CD4-positive, alpha-beta T cell treated with Interleukin-4 for 4 hours (primary cell): ENCODE measurements around the gene TRAFD1.
"Not testable (repeated sequence)": the region's sequence is repeated elsewhere in the genome, so short reads cannot be mapped to it uniquely, and the experiment has no call there.

ENCODE experiments used
- DNase-seq: peaks from one replicate; pipeline ENCODE4 v3.0.0-alpha.2; 2020

TRAFD1 gene, protein sequence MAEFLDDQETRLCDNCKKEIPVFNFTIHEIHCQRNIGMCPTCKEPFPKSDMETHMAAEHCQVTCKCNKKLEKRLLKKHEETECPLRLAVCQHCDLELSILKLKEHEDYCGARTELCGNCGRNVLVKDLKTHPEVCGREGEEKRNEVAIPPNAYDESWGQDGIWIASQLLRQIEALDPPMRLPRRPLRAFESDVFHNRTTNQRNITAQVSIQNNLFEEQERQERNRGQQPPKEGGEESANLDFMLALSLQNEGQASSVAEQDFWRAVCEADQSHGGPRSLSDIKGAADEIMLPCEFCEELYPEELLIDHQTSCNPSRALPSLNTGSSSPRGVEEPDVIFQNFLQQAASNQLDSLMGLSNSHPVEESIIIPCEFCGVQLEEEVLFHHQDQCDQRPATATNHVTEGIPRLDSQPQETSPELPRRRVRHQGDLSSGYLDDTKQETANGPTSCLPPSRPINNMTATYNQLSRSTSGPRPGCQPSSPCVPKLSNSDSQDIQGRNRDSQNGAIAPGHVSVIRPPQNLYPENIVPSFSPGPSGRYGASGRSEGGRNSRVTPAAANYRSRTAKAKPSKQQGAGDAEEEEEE

GRCh38 chr12:112125250-112125999, at the start of gene TRAFD1:
Gene TRAFD1, plus strand, starts transcription at chr12:112125560. Its CDS starts 4,963 bp downstream, at chr12:112130523.
- peak; percentile 97 for DNase-seq

DNA sequence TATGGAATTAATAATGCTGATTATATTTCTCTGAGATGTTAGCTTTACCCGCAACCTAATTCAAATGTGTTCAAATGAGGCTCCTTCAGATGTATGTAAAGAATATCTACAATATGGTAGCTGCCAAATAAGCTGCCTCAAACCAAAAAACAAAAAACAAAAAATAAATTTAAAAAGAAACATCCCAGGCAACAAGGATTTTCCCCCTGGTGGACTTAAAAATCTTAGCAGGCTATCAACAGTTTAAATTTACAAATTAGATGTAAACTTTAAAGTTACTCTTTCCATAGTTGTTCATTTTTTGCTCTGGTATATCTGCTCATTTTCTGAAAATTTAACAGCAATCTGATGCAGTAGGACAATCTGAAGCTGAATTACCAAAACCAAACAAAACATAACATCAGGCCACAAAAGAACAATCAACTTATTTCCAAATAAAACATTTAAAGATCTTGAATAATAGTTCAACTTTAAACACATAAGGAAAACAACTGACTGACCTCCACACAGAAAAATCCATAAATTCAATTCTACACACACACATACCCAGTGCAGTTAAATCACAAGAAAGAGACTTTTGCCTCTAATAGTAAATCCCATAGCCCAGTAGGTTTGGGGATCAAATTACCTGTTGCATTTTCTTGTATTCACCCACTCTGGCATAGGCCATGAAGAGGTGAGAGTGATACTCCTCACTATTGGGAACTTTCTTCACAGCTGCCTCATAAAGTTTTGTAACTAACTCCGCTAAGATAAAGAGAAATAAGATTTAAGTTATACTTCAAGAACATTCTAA, 38.1 kb upstream of the TRAFD1 start:
- DNase-seq, result no peak

GRCh38 chr12:112087851-112088250, 37.5 kb upstream of the TRAFD1 start:
- no peak for DNase-seq

- DNase-seq, result no peak
These were observed 33.8 kb upstream of the TRAFD1 start for GRCh38 chr12:112091563-112091962.

DNA sequence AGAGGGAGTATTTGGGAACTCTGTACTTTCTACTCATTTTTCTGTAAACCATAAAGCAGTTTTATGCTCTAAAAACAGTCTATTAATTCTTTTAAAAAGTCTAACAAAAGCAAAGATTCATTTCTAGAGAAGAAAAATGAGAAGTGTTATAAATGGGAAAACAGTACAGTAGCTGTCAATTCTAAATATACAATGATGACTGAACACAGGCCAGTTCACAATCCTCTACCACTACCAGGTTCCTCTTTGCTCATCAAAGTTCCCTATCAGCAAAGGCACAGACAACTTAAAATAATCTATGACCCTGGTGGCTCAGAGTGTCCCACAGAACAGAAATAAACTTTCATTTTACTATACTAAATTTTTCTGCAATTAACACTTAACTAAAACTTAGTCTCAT, 29.3 kb upstream of the TRAFD1 start:
- DNase-seq, result no peak

- peak; percentile 54 for DNase-seq
These were observed 28.7 kb upstream of the TRAFD1 start for GRCh38 chr12:112096667-112097066.

DNA sequence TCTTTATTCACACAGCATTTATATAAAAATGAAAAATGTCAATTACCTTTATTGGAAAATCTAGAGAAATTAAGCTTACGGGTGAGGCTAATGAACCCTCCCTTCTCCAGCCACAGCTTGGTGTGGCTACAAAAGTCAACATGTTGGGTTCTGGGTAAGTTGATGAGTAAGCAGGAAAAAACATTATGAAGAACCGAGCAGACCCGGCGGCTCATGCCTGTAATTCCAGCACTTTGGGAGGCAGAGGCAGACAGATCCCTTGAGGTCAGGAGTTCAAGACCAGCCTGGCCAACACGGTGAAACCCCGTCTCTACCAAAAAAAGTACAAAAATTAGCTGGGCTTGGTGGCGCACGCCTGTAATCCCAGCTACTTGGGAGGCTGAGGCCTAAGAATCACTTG, 27.7 kb upstream of the TRAFD1 start:
- DNase-seq, result no peak

- DNase-seq, result not testable (repeated sequence)
These were observed 24.9 kb upstream of the TRAFD1 start for GRCh38 chr12:112100500-112100899.

DNA sequence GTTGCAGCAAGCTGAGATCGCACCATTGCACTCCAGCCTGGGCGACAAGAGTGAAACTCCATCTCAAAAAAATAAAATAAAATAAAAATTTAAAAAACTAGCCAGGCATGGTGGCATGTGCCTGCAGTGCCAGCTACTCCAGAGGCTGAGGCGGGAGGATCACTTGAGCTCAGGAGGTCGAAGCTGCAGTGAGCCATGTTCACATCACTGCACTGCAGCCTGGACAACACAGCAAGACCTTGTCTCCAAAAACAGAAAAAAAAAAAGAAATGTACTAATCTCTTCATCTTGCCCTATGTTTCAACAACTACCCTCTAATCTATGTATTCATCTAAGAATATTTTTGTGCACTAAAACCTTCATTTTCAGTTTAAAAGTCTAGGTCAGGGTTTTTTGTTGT, 23.2 kb upstream of the TRAFD1 start:
- DNase-seq, result no peak

- not testable (repeated sequence) for DNase-seq
These were observed 22.6 kb upstream of the TRAFD1 start for GRCh38 chr12:112102746-112103145.

GRCh38 chr12:112103758-112104503, 21.4 kb upstream of the TRAFD1 start:
- no peak for DNase-seq

DNA sequence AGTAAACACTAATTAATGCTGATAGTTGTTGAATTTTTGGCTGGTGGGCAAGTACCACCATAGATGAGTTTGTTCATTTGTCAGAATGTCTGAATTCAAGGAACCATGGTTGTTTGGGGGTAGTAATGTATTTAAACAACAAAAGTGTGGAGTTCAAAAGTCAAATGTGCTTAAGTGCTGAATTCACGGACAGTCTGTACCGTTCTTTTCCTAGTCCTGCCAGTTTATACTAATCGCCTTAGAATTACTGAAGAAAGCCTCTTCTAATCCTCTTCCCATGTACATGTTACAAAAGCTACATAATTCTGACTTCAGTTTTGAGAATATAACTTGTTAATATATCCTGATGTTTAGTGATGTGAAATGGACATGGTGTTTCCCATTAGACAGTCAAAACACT, 19.5 kb upstream of the TRAFD1 start:
- DNase-seq, result no peak

DNA sequence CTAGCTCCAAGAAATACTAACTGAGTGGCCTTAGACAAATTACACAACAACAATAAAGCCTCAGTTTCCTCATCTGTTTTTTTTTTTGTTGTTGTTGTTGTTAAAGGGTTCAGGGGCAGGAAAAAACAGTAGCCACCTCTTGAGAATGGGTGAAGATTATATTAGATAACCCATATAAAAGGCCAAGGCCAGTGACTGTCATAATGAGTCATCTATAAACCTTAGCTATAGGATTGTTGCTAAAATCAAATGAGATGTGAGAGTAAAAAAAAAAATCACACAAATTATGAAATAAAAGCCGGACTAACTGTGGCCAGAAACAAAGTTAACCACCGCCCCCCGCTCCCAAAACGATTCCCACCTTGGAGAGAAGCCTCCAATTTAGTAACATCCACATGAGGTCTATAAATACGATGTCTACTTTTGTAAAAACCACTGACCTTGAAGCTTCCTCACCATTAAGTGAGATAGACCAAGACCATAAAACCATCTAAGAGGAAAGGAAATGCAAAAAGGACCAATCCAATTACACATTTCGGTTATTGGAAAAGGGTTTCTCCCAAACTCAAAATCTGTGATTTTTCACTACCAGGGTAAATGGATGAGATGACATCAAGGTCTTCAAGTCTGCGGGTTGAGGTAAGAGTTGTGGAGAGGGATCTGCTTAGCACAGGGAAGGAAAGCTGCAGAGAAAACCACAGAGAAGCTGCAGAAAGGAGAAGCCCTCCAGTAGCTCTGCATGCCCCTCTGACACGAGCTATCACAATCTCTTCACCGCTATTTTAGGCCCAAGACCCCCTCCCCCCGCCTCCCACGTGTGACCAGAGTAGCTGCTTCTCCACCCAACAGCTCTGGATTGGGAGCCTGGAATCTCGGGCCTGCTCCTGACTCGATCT, 17.8 kb upstream of the TRAFD1 start:
- DNase-seq, result peak; percentile 25

- DNase-seq, result peak; percentile 78
These were observed 16.9 kb upstream of the TRAFD1 start, which contains the start of gene NAA25 for GRCh38 chr12:112108202-112109079. Gene NAA25, minus strand, starts transcription at chr12:112108783. Its CDS starts 10 bp downstream, at chr12:112108773.

DNA sequence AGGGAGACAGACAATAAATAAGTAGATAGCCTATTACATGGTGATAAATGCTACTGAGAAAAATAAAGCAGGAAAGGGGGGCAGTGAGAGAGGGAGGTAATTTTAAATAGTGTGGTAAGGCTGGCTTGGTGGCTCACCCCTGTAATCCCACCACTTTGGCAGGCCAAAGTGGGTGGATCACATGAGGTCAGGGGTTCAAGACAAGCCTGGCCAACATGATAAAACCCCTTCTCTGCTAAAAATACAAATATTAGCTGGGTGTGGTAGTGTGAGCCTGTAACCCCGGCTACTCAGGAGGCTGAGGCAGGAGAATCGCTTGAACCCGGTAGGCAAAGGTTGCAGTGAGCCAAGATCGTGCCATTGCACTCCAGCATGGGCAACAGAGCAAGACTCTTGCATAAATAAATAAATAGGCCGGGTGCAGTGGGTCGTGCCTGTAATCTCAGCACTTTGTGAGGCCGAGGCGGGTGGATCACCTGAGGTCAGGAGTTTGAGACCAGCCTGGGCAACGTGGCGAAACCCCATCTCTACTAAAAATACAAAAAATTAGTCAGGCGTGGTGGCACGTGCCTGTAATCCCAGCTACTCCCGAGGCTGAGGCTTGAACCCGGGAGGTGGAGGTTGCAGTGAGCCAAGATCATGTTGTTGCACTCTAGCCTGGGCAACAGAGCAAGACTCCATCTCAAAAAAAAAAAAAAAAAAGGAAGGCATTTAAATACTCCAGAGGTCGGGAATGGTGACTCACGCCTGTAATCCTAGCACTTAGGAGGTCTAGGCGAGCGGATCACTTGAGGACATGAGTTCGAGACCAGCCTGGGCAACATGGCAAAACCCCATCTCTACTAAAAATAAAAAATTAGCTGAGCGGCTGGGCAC, 14.3 kb upstream of the TRAFD1 start:
- not testable (repeated sequence) for DNase-seq

DNA sequence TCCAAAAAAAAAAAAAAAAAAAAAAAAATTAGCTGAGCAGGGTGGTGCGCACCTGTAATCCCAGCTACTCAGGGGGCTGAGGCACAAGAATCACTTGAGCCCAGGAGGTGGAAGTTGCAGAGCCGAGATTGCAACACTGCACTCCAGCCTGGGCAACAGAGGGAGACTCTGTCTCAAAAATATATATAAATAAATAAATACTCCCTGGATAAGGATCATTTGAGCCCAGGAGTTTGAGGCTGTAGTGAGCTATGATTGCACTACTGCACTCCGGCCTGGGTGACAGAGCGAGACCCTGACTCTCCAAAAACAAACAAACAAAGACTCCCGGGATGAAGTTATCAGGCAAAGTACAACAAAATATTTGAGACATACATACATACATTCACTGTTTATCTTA, 13.4 kb upstream of the TRAFD1 start:
- DNase-seq, result no peak

- no peak for DNase-seq
These were observed 12.8 kb upstream of the TRAFD1 start for GRCh38 chr12:112112409-112113133.
